ENCODE data around the gene MEI1. TPM values are rescaled to one million over a fixed set of nuclear protein-coding genes. Genes with fewer than 3 reads are reported as not detected.

MEI1 gene
- total RNA-seq, 4 donors from 2014 or later, result under 0.01 to 1.8 (median 0.44) TPM; not detected in 1

- Histone ChIP-seq H3K27me3 (no peaks in the 10 kb centered on the region), H3K36me3 (peaks cover 0 to 10% (median 0%) of the 10 kb centered on the region in 3 donors), H3K4me3 (peak overlapping the region in 1 of 4 donors; percentile 11), H3K27ac (peak overlapping the region; percentile 54 to 91 (median 78)), H3K4me1 (peaks cover 0 to 98% (median 74%) of the 10 kb centered on the region in 4 donors), H3K9me3 (no peaks in the 10 kb centered on the region)
- 21% methylated on average over 3 of the region's 3 CpGs for WGBS, 2 donors
- TF ChIP-seq POLR2A (IDR thresholded peaks at IDR 0.05), result peak in 1 of 2 donors; percentile 18
- peak; percentile 56 to 69 for TF ChIP-seq EP300 (IDR thresholded peaks at IDR 0.05)
- TF ChIP-seq CTCF (IDR thresholded peaks at IDR 0.05), result no peak
- DNase-seq (ENCODE audit: low spot score in 2 of 2), result peak in 1 of 2 donors; percentile 55
These were observed 141.9 kb downstream of the MEI1 start for GRCh38 chr22:41841085-41841712.

GRCh38 chr22:41842996-41843970, 144.0 kb downstream of the MEI1 start:
- DNase-seq (ENCODE audit: low spot score in 2 of 2), result no peak
- Histone ChIP-seq H3K4me1 (peaks cover 0 to 100% (median 80%) of the 10 kb centered on the region in 4 donors), H3K36me3 (no peaks in the 10 kb centered on the region), H3K4me3 (no peak overlapping the region), H3K27me3 (no peaks in the 10 kb centered on the region), H3K9me3 (no peaks in the 10 kb centered on the region), H3K27ac (peak overlapping the region; percentile 54 to 91 (median 78))
- WGBS, 2 donors, result 65 to 68% methylated on average over 8 of the region's 8 CpGs
- TF ChIP-seq POLR2A (IDR thresholded peaks at IDR 0.05), result no peak
- no peak for TF ChIP-seq CTCF (IDR thresholded peaks at IDR 0.05)
- no peak for TF ChIP-seq EP300 (IDR thresholded peaks at IDR 0.05)

GRCh38 chr22:41844036-41844435, 144.7 kb downstream of the MEI1 start:
- DNase-seq (ENCODE audit: low spot score in 2 of 2), result no peak
- Histone ChIP-seq H3K9me3 (no peaks in the 10 kb centered on the region), H3K36me3 (no peaks in the 10 kb centered on the region), H3K4me3 (no peak overlapping the region), H3K27ac (peak overlapping the region; percentile 32 to 91 (median 78)), H3K4me1 (peaks cover 0 to 100% (median 79%) of the 10 kb centered on the region in 4 donors), H3K27me3 (no peaks in the 10 kb centered on the region)
- WGBS, 2 donors, result 60 to 61% methylated on average over 1 of the region's 1 CpG
- no peak for TF ChIP-seq CTCF (IDR thresholded peaks at IDR 0.05)
- no peak for TF ChIP-seq EP300 (IDR thresholded peaks at IDR 0.05)
- no peak for TF ChIP-seq POLR2A (IDR thresholded peaks at IDR 0.05)

- no peak for TF ChIP-seq POLR2A (IDR thresholded peaks at IDR 0.05)
- no peak overlapping the region for H3K4me3 ChIP-seq
- H3K27ac ChIP-seq, result peak overlapping the region; percentile 68 to 91 (median 80)
- no peaks in the 10 kb centered on the region for H3K27me3 ChIP-seq
- no peak for DNase-seq (ENCODE audit: low spot score in 2 of 2)
- H3K9me3 ChIP-seq, result no peaks in the 10 kb centered on the region
- 47 to 50% methylated on average over 3 of the region's 3 CpGs for WGBS, 2 donors
- no peaks in the 10 kb centered on the region for H3K36me3 ChIP-seq
- H3K4me1 ChIP-seq, result peaks cover 0 to 100% (median 75%) of the 10 kb centered on the region in 4 donors
These were observed 145.2 kb downstream of the MEI1 start for GRCh38 chr22:41844513-41844912.

- H3K4me3 ChIP-seq, result no peak overlapping the region
- peak overlapping the region; percentile 68 to 91 (median 80) for H3K27ac ChIP-seq
- H3K36me3 ChIP-seq, result no peaks in the 10 kb centered on the region
- H3K4me1 ChIP-seq, result peaks cover 0 to 95% (median 64%) of the 10 kb centered on the region in 4 donors
- 45 to 54% methylated on average over 4 of the region's 4 CpGs for WGBS, 2 donors
- TF ChIP-seq CTCF (IDR thresholded peaks at IDR 0.05), result no peak
- no peak for TF ChIP-seq EP300 (IDR thresholded peaks at IDR 0.05)
- TF ChIP-seq POLR2A (IDR thresholded peaks at IDR 0.05), result no peak
- H3K27me3 ChIP-seq, result no peaks in the 10 kb centered on the region
- H3K9me3 ChIP-seq, result no peaks in the 10 kb centered on the region
- DNase-seq (ENCODE audit: low spot score in 2 of 2), result no peak
These were observed 146.3 kb downstream of the MEI1 start for GRCh38 chr22:41845380-41846267.
